AG09319 (cell line): Measurements from ENCODE around the gene SLC16A5.

Source experiments
- DNase-seq: peaks from one replicate; pipeline ENCODE4 v3.0.0-alpha.2; 2010; ENCODE audit warnings: low read depth; ENCODE audit errors: extremely low read depth
- TF ChIP-seq, protein P1 (sequence below): IDR thresholded peaks from 2 replicates; pipeline ENCODE4 v1.5.1; 2011; ENCODE audit warnings: low read depth, mild to moderate bottlenecking, inconsistent platforms, low read length, moderate library complexity

SLC16A5 gene

DNA sequence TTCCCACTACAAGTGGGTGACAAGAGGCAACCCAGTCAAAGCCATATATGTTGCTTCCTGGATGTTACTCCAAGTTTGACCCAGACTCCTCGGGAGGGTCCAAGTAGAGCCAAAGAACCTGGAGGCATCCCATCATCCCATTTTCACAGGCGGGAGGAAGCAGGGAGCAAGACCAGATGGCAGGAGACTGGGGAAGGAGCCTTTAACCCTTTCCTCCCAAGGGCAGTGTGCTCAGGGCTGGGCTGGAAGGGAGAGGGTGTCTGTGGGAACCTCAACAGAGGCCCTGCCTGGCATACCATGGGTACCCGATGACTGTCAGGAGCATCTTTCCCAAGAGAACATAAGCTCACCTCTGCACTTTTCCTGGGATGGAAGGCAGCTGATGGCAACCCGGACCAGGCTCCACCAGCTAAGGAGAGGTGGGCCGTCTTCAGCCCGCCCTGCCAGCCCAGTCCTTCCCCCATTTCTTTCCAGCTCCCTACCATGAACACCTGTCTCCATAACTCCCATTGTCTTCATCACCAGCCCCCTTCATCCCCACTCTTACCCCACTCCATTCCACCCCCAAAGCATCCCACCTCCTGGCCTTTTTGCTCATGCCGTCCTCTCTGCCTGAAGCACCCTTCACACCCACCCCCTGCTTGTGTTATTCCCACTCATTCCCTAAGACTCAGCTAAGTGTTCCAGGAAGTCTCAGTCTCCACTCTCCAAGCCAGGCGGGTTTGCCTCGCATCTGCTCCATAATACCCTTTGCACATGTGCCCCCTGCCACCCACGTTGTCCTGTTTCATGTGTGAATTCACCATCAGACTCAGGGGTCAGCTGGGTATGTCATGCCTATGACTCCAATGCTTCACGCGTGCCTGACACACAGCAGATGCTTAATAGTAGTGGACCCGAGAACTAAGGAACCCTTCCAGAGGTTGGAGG lies 5.9 kb upstream of the SLC16A5 start:
- no peak for DNase-seq
- TF ChIP-seq, protein P1, sequence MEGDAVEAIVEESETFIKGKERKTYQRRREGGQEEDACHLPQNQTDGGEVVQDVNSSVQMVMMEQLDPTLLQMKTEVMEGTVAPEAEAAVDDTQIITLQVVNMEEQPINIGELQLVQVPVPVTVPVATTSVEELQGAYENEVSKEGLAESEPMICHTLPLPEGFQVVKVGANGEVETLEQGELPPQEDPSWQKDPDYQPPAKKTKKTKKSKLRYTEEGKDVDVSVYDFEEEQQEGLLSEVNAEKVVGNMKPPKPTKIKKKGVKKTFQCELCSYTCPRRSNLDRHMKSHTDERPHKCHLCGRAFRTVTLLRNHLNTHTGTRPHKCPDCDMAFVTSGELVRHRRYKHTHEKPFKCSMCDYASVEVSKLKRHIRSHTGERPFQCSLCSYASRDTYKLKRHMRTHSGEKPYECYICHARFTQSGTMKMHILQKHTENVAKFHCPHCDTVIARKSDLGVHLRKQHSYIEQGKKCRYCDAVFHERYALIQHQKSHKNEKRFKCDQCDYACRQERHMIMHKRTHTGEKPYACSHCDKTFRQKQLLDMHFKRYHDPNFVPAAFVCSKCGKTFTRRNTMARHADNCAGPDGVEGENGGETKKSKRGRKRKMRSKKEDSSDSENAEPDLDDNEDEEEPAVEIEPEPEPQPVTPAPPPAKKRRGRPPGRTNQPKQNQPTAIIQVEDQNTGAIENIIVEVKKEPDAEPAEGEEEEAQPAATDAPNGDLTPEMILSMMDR: no peak

DNA sequence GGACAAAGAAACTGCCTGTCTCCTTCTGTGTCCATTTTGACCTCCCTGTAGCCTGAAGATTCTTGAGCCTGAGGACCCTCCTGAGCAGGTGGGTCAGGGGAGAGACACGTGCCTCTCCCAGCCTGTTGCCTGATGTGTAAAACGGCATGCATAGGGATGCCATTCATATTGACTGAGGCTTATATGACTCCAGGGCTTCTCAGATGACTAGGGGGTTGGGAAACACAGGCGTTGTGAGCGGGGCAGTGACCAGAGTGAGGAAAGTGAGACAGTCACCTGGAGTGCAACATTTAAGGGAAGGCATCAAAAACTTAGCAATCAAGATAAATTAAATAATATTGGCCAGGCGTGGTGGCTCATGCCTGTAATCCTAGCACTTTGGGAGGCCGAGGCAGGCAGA lies 5.1 kb upstream of the SLC16A5 start:
- TF ChIP-seq, protein P1: no peak
- DNase-seq: no peak

DNA sequence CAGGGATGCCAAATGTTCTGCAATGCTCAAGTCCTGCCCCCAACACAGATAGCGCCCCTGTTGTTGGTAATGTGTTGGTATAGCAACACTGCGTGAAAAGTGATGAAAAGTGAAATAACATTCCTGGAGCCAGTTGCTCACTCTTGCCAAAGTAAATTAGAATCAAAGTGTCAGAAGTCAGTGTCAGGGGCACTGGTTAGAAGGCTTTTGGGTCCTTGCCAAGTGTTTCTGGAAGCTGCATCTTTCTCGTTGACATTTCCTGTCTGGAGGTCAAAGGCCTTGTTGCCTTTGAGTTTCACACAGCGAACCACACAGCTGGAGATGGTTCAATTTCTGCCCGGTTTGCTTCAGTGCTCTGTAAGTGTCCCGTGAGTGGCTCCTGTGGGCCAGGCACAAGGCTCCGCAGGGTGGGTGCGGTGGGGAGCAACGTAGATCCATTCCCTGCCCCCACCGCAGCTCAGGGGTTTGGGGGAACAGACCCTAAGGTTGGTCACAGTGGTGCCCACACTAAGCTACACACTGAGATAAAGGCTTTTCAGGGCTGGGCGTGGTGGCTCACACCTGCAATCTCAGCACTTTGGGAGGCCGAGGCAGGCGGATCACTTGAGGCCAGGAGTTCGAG lies 3.6 kb upstream of the SLC16A5 start:
- DNase-seq: no peak
- TF ChIP-seq, protein P1: no peak

DNA sequence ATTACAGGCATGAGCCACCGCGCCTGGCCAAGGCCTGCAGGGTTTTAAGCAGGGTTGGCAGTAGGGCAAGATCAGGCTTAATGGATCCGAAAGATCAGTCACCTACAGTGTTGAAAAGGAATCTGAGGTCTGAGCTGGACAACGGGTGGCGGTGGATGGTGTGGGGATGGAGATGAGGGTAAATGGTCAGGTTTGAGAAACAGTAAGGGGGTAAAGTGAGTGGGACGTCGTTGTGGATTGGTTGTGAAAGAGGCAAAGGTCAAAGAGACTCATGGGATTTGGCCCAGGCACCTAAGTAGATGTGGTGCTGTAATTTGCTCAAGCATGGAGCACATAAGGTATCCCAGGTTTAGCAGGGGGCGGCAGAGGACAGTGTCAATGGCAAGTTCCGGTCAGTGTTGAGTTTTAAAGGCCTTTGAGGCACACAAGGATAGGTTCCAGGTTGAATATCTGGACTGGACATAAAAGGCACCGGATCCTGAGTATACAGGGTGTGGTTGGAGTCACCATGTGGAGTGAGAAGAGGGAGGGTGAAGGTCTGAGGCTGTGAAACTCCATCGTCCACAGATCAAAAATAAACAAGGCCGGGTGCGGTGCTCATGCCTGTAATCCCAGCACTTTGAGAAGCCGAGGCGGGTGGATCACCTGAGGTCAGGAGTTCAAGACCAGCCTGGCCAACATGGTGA lies 1.1 kb upstream of the SLC16A5 start:
- TF ChIP-seq, protein P1: no peak
- DNase-seq: no peak

DNA sequence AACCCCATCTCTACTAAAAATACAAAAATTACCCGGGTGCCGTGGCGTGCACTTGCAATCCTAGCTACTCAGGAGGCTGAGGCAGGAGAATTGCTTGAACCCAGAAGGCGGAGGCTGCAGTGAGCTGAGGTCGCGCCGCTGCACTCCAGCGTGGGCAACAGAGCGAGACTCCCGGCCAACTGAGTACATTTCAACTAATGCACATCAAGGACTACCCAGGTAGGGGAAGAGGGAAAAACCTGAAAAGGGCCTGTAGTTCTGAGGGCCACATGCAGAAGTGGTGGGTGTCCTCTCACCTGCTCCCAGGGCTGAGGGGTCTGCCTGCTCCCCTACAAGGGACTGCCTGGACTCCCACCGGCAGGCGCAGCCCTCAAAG lies 584 bp upstream of the SLC16A5 start:
- DNase-seq: no peak

DNA sequence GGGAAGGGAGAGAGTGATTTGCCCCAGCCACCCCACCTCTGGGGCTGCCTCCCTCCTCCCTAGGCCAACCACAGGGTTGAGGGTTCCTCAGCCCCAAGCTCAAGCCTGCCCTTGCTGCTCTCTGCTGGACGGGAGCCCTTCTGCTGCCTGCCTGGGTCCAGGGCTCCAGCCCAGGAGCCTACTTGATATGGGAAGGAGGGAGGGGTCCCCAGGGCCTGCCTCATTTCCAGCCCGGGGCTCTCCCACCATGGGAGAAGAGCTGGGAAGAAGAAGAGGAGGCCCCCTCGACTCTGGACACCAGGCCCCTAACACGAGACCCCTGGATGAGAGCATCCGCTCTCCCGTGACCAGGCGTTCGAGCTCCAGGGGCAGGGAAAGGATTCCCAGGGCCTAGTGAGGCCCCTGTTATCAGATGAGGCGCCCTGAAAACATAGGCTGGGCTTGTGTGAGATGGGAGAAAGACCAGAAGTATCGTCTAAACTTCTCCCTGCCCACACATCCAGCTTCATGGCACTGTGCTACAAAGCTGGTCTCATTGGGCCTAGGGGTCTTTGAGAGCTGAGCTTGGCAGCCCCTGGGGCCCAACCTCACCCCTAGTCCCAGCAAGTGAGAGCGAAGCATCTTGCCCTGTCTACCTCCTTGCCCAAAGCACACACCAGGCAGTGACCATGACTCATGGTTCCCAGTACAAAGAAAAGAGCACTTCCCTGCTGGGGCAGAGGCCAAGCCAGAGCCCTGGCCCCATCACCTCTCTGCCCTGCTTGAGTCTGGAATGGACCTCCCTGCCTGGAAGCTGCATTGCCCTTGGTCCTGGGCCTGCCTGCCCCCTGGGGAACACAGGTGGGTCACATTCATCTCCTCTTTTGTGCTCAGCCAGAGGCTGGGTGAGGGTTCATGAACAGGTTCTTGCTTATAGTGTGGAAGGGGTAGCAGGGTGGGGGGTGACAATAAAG lies 987 bp downstream of the SLC16A5 start:
- TF ChIP-seq, protein P1: peak; percentile 10
- DNase-seq: no peak

More for the DNA sequence above, 584 bp upstream of the SLC16A5 start:
- TF ChIP-seq, protein P1: no peak
